ENCODE results near the gene UBXN4.

DNA sequence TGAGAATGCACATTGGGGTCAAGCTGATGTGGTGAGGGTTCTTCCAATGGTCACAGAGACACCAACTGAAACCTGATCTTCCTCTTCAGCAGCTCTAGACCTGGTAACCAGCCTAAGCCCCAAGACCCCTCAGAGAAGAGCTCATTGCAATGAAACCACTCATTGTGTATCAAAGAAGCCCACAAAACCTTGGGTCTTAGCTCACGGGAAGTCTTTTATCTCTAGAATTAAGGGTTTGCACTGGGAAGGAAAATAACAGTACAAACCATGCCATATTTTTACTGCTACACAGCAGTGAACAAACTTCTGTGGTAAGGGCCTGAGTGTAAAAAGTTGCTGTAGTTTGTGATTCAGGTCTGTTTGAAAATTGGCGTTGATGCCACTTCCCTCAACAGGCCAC lies 8.6 kb upstream of the UBXN4 start:
- TF ChIP-seq, protein P1, sequence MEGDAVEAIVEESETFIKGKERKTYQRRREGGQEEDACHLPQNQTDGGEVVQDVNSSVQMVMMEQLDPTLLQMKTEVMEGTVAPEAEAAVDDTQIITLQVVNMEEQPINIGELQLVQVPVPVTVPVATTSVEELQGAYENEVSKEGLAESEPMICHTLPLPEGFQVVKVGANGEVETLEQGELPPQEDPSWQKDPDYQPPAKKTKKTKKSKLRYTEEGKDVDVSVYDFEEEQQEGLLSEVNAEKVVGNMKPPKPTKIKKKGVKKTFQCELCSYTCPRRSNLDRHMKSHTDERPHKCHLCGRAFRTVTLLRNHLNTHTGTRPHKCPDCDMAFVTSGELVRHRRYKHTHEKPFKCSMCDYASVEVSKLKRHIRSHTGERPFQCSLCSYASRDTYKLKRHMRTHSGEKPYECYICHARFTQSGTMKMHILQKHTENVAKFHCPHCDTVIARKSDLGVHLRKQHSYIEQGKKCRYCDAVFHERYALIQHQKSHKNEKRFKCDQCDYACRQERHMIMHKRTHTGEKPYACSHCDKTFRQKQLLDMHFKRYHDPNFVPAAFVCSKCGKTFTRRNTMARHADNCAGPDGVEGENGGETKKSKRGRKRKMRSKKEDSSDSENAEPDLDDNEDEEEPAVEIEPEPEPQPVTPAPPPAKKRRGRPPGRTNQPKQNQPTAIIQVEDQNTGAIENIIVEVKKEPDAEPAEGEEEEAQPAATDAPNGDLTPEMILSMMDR (conservative IDR thresholded peaks at IDR 0.05; ENCODE audit: low read length) = no peak
- TF ChIP-seq EZH2phosphoT487 (IDR thresholded peaks at IDR 0.05; ENCODE audit: borderline replicate concordance) = no peak

Data from Loucy (cell line).